HCT116 (cell line): ENCODE measurements around the gene HPCA.

ENCODE experiments used
- CTCF ChIP-seq, 3 experiments: fragments of 200-600 bp in 1 of 3; sonication (generic) in 1 of 3; IDR thresholded peaks in 2 of 3; conservative IDR thresholded peaks in 1 of 3; 2 replicates each; pipeline ENCODE4 v1.5.1; 2012 to 2017; ENCODE audit warnings: low read depth in 2 of 3, low read length in 2 of 3, antibody characterized with exemption in 1 of 3, borderline replicate concordance in 1 of 3, control low read depth in 1 of 3, mild to moderate bottlenecking in 1 of 3, mixed read lengths in 1 of 3, mixed run types in 1 of 3, moderate library complexity in 1 of 3; ENCODE audit not compliant: insufficient read depth in 1 of 3
- EZH2 ChIP-seq: fragments of 200-600 bp; sonication (generic); IDR thresholded peaks from 2 replicates; pipeline ENCODE4 v1.6.1; 2017; ENCODE audit warnings: antibody characterized with exemption, mixed run types
- FOSL1 ChIP-seq: IDR thresholded peaks from 2 replicates; pipeline ENCODE4 v1.6.1; 2012; ENCODE audit warnings: low read depth
- POLR2A ChIP-seq: IDR thresholded peaks from 2 replicates; pipeline ENCODE4 v1.7.0; 2011; ENCODE audit warnings: borderline replicate concordance; ENCODE audit not compliant: insufficient read depth, insufficient read length; ENCODE audit errors: extremely low read depth
- REST ChIP-seq: IDR thresholded peaks from 2 replicates; pipeline ENCODE4 v1.6.1; 2012; ENCODE audit warnings: low read depth
- SRF ChIP-seq: IDR thresholded peaks from 2 replicates; pipeline ENCODE4 v1.6.1; 2012; ENCODE audit warnings: low read depth
- YY1 ChIP-seq: IDR thresholded peaks from 2 replicates; pipeline ENCODE4 v1.6.1; 2011; ENCODE audit warnings: low read length, low read depth, moderate library complexity, mild to moderate bottlenecking; ENCODE audit not compliant: insufficient replicate concordance; ENCODE audit errors: extremely low read depth
- ZNF274 ChIP-seq: fragments of 200-500 bp; sonication (Bioruptor generic); IDR thresholded peaks from 2 replicates; pipeline ENCODE4 v1.6.1; 2014; ENCODE audit warnings: mild to moderate bottlenecking, low read depth, low read length, inconsistent platforms

- TF ChIP-seq CTCF (IDR thresholded peaks at IDR 0.05 in 2 of 3, conservative IDR thresholded peaks at IDR 0.05 in 1 of 3; ENCODE audit: borderline replicate concordance in 1 of 3, insufficient read depth in 1 of 3, low read depth in 2 of 3, low read length in 2 of 3) (no peak), ZNF274 (no peak), YY1 (no peak), REST (no peak), FOSL1 (no peak), EZH2 (no peak), SRF (no peak), POLR2A (no peak)
Observed at GRCh38 chr1:32903991-32904785, 17.9 kb downstream of the HPCA start.
